GM20431 (cell line): ENCODE measurements around the gene EGFR.

Source experiments
- in situ Hi-C: fragments of 300-500 bp; cut with MseI, MboI; formaldehyde crosslinking; loops from one replicate; pipeline ENCODE4 v1.15.0; 2020; ENCODE audit warnings: low sequenced_read_pairs; ENCODE audit not compliant: unreplicated experiment

The EGFR gene

GRCh38 chr7:55093674-55094073 is 74.9 kb downstream of the EGFR start:
- in situ Hi-C loops, result no loop called here

DNA sequence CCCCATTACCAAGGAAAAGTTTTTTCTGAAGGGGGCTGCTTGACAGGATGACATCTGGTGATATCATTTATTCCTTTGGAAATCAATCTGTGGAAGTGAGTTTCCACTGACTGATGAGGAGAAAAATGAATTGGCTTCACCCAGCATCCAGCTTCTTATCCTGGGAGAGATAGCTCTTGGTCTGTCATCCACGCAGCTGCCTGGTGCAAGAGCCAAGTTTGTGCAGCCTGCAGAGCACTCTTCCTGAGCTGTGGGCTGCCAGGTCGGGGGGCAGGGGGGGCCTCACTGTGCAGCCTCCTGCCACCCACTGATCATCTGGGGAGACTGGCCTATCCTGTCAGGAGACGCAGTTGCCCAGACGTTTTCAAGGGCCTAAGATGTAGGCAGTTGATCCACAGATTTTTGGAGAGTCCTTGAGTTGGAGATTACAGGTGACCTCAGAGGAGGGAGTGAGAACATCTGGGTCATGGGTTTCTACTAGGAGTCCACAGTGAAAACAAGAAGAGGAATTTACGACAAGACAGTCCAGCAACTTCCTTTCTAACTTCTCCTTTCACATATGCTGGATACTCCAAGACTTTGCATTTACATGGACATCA is 75.4 kb downstream of the EGFR start:
- in situ Hi-C loops, result no loop called here

DNA sequence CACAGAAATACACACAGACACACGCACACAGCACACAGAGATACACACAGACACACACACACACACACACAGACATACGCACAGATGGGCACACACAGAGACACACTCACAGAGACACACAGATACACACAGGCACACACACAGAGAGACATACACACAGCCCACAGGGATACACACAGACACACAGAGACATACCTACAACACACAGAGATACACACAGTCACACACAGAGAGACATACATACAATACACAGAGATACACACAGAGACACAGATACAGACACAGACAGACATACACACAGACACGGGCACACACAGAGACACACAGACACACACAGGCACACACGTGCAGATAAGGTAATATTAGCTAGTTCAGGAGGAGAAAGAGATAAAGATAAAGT is 76.9 kb downstream of the EGFR start:
- in situ Hi-C loops, result no loop called here

GRCh38 chr7:55096323-55096722 is 77.5 kb downstream of the EGFR start:
- in situ Hi-C loops, result no loop called here

- in situ Hi-C loops, result no loop called here
Observed at GRCh38 chr7:55097100-55097499, 78.3 kb downstream of the EGFR start.

- in situ Hi-C loops, result no loop called here
Observed at GRCh38 chr7:55099066-55099820, 80.4 kb downstream of the EGFR start.

DNA sequence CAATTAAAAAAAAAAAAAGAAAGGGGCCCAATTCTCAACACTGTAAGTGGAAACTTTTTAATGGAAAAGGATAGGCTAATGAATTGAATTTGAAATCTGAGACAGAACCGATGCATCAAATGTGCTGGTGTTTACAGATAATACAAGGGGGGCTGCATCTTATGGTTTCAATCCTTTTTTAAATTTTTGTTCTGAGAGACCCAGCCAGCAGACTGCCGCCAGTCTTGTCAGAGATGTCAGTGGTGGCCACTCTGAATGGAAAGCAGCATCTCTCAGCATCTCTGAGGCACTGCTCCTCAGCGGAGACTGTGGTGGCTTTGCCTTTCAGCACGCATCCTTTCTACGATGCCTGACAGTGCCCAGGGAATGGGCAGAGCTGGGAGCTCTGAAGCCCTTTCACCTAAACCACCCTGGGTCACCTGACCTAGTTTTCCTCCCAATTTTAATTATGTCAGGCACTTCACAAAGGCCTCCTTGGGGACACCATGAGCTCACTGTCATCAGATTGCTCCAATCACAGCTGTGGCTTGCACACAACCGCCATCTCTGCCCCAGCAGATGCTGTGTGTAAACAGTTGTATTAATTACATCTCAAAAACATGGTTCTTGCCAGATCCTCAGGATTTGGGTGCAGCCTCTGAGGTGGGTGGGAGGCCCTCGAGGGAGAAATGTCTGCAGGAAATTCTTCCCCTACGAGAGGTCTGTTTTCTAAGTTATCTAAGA is 81.2 kb downstream of the EGFR start:
- in situ Hi-C loops, result no loop called here

GRCh38 chr7:55100544-55101327 is 81.9 kb downstream of the EGFR start:
- in situ Hi-C loops, result no loop called here

- in situ Hi-C loops, result no loop called here
Observed at GRCh38 chr7:55101359-55101758, 82.5 kb downstream of the EGFR start.

DNA sequence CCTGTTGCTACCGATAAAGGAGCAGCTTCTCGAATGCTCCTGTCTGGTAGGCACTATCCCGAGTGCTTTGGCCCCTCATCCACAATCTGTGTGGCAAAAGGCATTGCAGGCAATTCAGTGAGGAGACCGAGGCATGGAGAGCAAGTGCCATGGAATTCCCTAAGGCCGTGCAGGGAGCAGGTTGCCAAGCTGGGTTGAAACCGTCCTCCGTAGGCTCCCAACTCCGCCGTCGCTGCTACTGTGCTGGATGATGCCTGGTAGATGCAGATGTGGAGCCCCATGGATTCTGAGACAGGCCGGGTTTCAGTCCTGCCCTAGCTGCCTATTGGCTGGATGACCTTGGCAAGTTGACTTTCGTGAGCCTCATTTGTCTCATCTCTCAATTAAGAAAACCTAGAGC is 85.3 kb downstream of the EGFR start:
- in situ Hi-C loops, result no loop called here

DNA sequence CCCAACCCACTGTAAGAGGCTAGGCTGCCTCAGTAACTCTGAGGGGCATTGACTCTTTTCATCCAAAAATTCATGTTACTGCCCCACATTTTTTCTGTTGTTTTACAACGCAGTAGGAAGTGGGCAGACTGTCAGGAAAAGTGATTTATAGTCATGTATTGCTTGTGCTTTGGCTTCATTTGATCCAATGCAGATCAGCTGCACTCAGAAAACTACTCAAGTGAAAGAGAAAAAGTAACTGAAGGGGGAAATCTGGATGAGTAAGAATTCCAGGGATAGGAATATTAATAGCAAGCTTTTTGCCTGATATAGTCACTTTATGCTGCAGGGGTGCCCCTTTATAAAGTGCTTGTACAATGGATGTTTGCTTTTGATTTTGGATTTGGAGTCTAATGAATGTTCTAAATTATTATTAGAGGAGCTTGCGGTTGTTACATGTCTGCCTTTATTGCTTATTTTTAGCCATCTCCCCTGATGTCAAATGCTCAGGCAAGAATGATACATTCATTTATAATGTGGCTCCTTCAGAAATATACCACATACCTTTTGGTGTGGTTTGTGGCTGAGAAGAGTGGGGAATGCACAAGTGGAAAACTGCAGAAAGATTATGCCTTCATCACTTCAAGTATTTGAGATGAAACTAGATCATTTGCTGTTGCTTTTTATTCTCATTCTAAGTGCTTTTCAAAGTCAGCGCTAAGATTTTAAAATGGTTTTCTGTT is 86.1 kb downstream of the EGFR start:
- in situ Hi-C loops, result no loop called here

GRCh38 chr7:55105952-55106351 is 87.1 kb downstream of the EGFR start:
- in situ Hi-C loops, result no loop called here

DNA sequence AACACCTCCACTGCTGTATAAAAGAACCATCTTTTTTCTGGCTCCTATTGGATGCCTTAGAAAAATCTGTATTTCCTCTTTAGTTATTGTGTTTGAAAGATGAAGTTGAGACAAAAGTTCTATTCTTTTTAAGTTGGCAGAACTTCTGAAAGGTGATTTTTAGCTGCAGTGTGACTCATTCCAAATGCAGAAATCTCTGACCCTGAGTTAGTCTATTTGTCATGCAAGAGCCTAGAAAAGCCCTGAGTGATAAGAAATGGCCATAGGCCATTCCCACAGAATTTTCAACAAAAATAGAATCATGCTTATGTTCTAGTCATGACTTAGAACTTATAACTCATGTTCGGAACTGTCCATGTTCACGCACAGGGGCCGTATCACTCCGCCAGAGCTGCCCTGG is 89.1 kb downstream of the EGFR start:
- in situ Hi-C loops, result no loop called here

GRCh38 chr7:55108401-55108800 is 89.6 kb downstream of the EGFR start:
- in situ Hi-C loops, result no loop called here

DNA sequence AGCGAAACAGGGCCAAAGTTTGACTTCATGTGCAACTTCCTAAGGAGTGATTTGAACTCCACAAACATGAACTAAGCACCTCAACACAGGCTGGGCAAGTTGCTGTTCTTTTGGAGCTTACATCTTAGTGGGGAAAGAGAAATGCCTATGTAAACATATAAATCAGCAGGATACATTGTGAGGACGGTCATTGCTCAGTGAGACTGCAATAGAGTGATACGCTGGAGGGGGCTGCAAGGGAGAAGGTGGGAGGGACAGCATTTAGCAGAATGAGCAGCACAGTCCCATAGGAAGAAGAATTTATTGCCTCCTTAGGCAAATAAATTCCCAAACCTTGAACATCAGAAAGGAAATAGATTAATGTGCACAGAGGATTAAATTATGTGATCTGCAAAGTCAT is 90.0 kb downstream of the EGFR start:
- in situ Hi-C loops, result no loop called here

DNA sequence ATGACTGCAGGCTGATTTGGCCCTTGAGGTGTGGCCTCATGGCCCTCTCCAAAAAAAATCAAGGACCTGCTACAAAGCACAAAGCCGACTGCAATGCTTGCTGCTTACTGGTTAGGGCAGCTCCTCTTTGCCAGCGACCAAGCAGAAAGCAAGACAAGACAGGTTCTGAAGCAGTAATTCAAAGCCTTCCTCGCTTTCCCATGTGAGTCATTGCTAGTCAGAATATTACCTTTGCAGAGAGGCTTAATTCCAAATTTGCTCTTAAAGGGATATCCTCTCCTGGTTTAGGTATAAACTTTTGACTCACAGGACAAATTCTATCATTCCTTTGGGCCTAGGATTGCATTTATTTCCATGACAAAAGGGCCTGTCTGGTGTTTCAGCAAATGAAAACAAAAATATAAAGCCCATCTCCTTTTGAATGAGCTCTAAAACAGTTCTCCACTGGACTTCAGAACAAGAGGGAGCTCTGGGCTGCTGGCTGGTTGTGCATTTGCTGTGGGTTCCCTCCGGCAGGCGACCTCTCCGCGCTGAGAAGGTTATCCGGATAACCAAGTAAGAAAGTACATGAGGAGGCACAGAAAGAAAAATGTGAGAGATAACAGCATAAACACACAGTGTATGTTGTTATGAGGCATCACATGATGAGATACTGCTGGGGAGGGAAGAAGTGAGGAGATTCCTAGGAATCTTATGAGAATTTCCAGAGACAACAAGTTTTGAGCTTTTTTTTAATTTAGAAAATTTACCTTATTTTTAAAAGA is 90.8 kb downstream of the EGFR start:
- in situ Hi-C loops, result no loop called here

DNA sequence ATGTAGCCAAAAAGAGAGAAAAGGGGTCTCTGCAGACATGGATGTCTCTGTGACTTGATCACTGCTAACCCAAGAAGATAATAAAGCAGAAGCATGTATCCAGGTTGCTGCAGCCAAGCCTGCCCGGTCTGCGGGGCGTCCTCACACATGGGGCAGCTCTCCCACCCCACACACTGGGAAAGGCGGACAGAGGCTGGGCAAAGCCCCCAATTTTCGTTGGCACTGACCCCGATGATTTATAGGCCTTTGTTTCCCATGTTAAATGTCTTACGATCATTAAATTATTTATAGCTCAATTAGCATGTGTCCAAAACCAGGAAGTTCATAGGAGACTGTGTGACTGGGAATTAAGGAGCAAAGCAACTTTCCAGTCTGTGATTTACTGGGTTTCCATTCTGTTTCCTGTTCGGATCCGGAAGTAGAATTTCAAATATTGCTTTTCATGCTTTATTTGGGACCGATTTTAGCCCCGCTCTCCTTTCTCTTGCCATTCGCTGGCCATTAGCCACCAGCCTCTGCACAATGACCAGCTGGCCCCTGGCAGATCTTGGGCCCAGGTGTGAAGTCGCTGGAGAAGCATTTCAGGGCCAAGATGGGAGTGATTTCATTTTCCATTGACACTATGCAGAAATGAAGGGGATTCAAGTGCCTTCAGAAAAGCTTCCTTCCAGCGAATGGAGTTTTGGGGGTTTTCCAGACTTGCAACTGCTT is 91.6 kb downstream of the EGFR start:
- in situ Hi-C loops, result no loop called here

DNA sequence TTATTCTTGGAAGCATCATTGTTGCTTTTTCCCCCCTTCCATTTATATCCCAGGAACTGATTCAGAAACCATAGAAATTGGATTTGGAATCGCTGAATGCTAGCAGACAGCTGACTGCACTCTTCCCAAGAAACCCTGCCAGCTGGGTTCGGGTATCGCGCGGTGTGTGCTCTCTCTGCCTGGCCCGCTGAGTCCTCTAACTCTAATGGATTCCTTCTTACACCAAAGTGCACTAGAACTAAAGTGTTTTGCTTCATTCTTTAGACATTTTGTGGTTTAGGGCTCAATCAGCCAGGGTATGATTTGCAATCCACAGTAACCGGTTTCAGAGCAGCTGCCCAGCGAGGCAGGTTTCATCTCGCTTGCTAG is 92.2 kb downstream of the EGFR start:
- in situ Hi-C loops, result no loop called here

GRCh38 chr7:55112056-55112455 is 93.2 kb downstream of the EGFR start:
- in situ Hi-C loops, result no loop called here
